Esophagus (tissue), 2 donors: ENCODE data around the gene IL16. TPM values are rescaled to one million over a fixed set of nuclear protein-coding genes. Genes with fewer than 3 reads are reported as not detected.

ENCODE experiments used
- H3K27ac ChIP-seq, 2 donors: one replicate each; pipeline ENCODE4 v1.5.1; 2013; ENCODE audit warnings: low read depth in 2 of 2, mild to moderate bottlenecking in 2 of 2, inconsistent platforms in 1 of 2, low read length in 1 of 2, moderate library complexity in 1 of 2
- H3K27me3 ChIP-seq, 2 donors: one replicate each; pipeline ENCODE4 v1.6.1; 2013; ENCODE audit warnings: low read length in 2 of 2, control low read depth in 1 of 2, mild to moderate bottlenecking in 1 of 2; ENCODE audit not compliant: insufficient read depth in 2 of 2, control insufficient read depth in 1 of 2
- H3K36me3 ChIP-seq, 2 donors: one replicate each; pipeline ENCODE4 v1.6.1; 2013; ENCODE audit warnings: low read length in 1 of 2; ENCODE audit not compliant: control insufficient read depth in 2 of 2, insufficient read depth in 2 of 2
- H3K4me1 ChIP-seq, 2 donors: one replicate each; pipeline ENCODE4 v1.6.1; 2013; ENCODE audit warnings: low read length in 1 of 2; ENCODE audit not compliant: control insufficient read depth in 2 of 2, insufficient read depth in 2 of 2
- H3K4me3 ChIP-seq, 2 donors: one replicate each; pipeline ENCODE4 v1.5.1; 2013; ENCODE audit warnings: low read length in 2 of 2, mild to moderate bottlenecking in 2 of 2, low read depth in 1 of 2, moderate library complexity in 1 of 2
- H3K9me3 ChIP-seq, 2 donors: one replicate each; pipeline ENCODE4 v1.6.1; 2013; ENCODE audit warnings: mild to moderate bottlenecking in 2 of 2, low read depth in 1 of 2, low read length in 1 of 2, moderate library complexity in 1 of 2; ENCODE audit not compliant: control insufficient read depth in 2 of 2, insufficient read depth in 1 of 2
- WGBS, 2 donors: extraction: QIAGEN DNeasy Blood & Tissue Kit; methylation state at CpG; one replicate each; pipeline ENCODE4 v1.1.7; 2013; 5-methylcytosine and 5-hydroxymethylcytosine counted together
- polyA plus RNA-seq, 2 donors: library from polyadenylated mRNA; stranded (reverse); fragments of 200-250 nt; gene quantifications; one replicate each; pipeline ENCODE4 v1.2.3, GENCODE V29; 2013
- donor health status: healthy with polysubstance abuse.
- donor health status: Bipolar disorder and iron deficiency.

The IL16 gene
- polyA plus RNA-seq, 2 donors, result 2.6 to 3.1 TPM

- Histone ChIP-seq H3K27me3 (no peaks in the 10 kb centered on the region), H3K36me3 (no peaks in the 10 kb centered on the region), H3K4me3 (no peak overlapping the region), H3K27ac (peak overlapping the region; percentile 60 to 66), H3K4me1 (peaks cover 3 to 7% of the 10 kb centered on the region in 2 donors), H3K9me3 (no peaks in the 10 kb centered on the region)
- 68% methylated on average over 9 of the region's 9 CpGs for WGBS, 2 donors
Measured at GRCh38 chr15:81293728-81294515, 97.2 kb downstream of the IL16 start.

GRCh38 chr15:81294516-81294880 is 97.8 kb downstream of the IL16 start:
- no peak overlapping the region for H3K4me3 ChIP-seq
- H3K9me3 ChIP-seq, result no peaks in the 10 kb centered on the region
- WGBS, 2 donors, result 48 to 71% methylated on average over 6 of the region's 6 CpGs
- H3K27ac ChIP-seq, result peak overlapping the region; percentile 47 to 60
- H3K4me1 ChIP-seq, result peaks cover 3 to 7% of the 10 kb centered on the region in 2 donors
- H3K27me3 ChIP-seq, result no peaks in the 10 kb centered on the region
- no peaks in the 10 kb centered on the region for H3K36me3 ChIP-seq

DNA sequence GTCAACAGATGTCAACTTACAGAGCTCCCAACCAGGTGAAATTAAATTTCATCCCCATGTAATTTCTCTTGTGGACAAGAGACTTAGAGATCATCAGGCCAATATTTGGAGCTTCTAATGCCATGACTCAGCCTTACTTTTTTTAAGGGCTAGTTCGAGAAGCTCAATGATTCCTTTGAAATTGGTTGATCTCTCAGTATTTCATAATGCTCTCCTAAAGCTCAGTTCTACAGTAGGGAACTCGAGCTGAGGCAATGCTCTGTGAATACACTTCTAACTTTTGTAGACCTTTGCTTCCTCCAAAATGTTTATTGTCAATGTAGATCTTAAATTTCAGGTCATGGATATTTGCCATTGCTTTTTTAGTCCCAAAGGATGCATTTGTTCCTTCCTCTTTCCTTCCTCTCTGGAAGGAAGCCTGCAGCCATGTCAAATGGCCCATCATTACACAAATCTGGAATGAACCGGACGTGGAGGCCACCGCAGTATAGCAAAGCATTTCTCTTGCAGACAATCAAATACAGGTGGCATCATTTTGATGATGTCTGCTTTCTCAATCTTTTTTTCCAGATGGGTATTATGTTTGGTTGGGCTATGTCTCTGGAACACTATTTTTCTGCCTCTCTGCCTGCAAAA is 98.9 kb downstream of the IL16 start:
- Histone ChIP-seq H3K4me1 (peaks cover 3 to 7% of the 10 kb centered on the region in 2 donors), H3K9me3 (no peaks in the 10 kb centered on the region), H3K27ac (peak overlapping the region in 1 of 2 donors; percentile 68), H3K27me3 (no peaks in the 10 kb centered on the region), H3K36me3 (no peaks in the 10 kb centered on the region), H3K4me3 (no peak overlapping the region)
- 68 to 74% methylated on average over 5 of the region's 5 CpGs for WGBS, 2 donors

GRCh38 chr15:81296186-81296585 is 99.5 kb downstream of the IL16 start:
- peak overlapping the region; percentile 62 to 68 for H3K27ac ChIP-seq
- no peaks in the 10 kb centered on the region for H3K36me3 ChIP-seq
- H3K4me3 ChIP-seq, result no peak overlapping the region
- H3K9me3 ChIP-seq, result no peaks in the 10 kb centered on the region
- peaks cover 3 to 7% of the 10 kb centered on the region in 2 donors for H3K4me1 ChIP-seq
- no peaks in the 10 kb centered on the region for H3K27me3 ChIP-seq
- 68 to 74% methylated on average over 2 of the region's 2 CpGs for WGBS, 2 donors

GRCh38 chr15:81296673-81297072 is 100.0 kb downstream of the IL16 start:
- H3K4me1 ChIP-seq, result peaks cover 3 to 7% of the 10 kb centered on the region in 2 donors
- H3K4me3 ChIP-seq, result peak overlapping the region; percentile 27 to 35

GRCh38 chr15:81297147-81297572 is 100.5 kb downstream of the IL16 start:
- WGBS, 2 donors, result 43 to 44% methylated on average over 3 of the region's 3 CpGs
- H3K4me3 ChIP-seq, result peak overlapping the region; percentile 27 to 35
- peak overlapping the region; percentile 68 to 72 for H3K27ac ChIP-seq
- H3K9me3 ChIP-seq, result no peaks in the 10 kb centered on the region
- no peaks in the 10 kb centered on the region for H3K27me3 ChIP-seq
- peaks cover 3 to 7% of the 10 kb centered on the region in 2 donors for H3K4me1 ChIP-seq
- H3K36me3 ChIP-seq, result no peaks in the 10 kb centered on the region

More at GRCh38 chr15:81296673-81297072, 100.0 kb downstream of the IL16 start:
- 58 to 61% methylated on average over 11 of the region's 11 CpGs for WGBS, 2 donors
- Histone ChIP-seq H3K36me3 (no peaks in the 10 kb centered on the region), H3K9me3 (no peaks in the 10 kb centered on the region), H3K27me3 (no peaks in the 10 kb centered on the region), H3K27ac (peak overlapping the region; percentile 68 to 69)

- H3K9me3 ChIP-seq, result no peaks in the 10 kb centered on the region
- peaks cover 3 to 7% of the 10 kb centered on the region in 2 donors for H3K4me1 ChIP-seq
- H3K27ac ChIP-seq, result peak overlapping the region; percentile 52 to 72
- H3K27me3 ChIP-seq, result no peaks in the 10 kb centered on the region
- peak overlapping the region; percentile 27 to 35 for H3K4me3 ChIP-seq
- 61 to 63% methylated on average over 4 of the region's 4 CpGs for WGBS, 2 donors
- H3K36me3 ChIP-seq, result no peaks in the 10 kb centered on the region
Measured at GRCh38 chr15:81297603-81298575, 101.2 kb downstream of the IL16 start.

DNA sequence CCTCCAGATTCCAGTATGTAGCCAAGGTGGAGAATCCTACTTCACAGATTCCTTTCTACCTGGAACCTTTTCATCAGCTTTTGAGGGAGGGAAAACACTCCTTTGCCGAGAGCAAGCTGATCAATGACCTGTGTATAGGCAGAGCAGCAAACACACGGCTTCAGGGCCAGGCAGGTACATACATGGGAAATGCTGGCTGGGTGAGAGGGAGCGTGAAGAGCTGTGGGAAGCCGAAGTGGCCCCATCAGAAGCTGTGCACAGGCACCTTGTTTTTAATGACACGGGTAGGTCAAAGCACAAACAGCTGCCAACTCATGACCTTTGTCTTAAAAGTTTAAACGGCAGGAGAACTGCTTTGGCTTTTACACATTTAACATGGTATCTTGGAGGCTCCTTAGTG is 101.9 kb downstream of the IL16 start:
- peak overlapping the region; percentile 11 to 35 for H3K4me3 ChIP-seq
- H3K36me3 ChIP-seq, result peaks cover 0 to under 1% of the 10 kb centered on the region in 2 donors
- 62 to 64% methylated on average over 6 of the region's 6 CpGs for WGBS, 2 donors
- peak overlapping the region in 1 of 2 donors; percentile 52 for H3K27ac ChIP-seq
- no peaks in the 10 kb centered on the region for H3K9me3 ChIP-seq
- peaks cover 3 to 13% of the 10 kb centered on the region in 2 donors for H3K4me1 ChIP-seq
- no peaks in the 10 kb centered on the region for H3K27me3 ChIP-seq

GRCh38 chr15:81299156-81299555 is 102.5 kb downstream of the IL16 start:
- H3K4me1 ChIP-seq, result peaks cover 3 to 14% of the 10 kb centered on the region in 2 donors
- H3K36me3 ChIP-seq, result peaks cover 0 to 2% of the 10 kb centered on the region in 2 donors
- H3K4me3 ChIP-seq, result peak overlapping the region in 1 of 2 donors; percentile 11
- WGBS, 2 donors, result 74 to 78% methylated on average over 3 of the region's 3 CpGs
- no peaks in the 10 kb centered on the region for H3K9me3 ChIP-seq
- H3K27me3 ChIP-seq, result no peaks in the 10 kb centered on the region
- H3K27ac ChIP-seq, result no peak overlapping the region
